LNCAP (cell line): Measurements from ENCODE around the gene MNAT1.

Experiments
- CTCF ChIP-seq: fragments of 450-650 bp; IDR thresholded peaks from 2 replicates; pipeline ENCODE4 v1.5.1; 2017; ENCODE audit warnings: mild to moderate bottlenecking

MNAT1 gene

DNA sequence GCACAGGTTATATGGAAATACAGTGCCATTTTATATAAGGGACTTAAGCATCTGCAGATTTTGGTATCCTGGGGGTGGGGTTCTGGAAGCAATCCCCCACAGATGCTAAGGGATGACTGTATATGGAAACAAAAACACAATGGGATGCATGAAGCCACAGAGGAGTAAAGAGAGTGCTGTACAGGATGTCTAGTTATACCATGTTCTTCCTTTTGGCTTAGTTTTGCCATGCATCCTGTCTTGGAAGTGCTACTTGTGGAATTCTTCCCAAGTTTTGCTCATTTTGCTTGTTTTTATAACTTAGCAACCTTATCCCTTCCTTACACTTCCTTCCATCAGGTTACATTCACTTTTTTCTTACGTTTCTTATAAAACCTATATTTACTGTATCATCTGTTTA is 190.7 kb downstream of the MNAT1 start:
- TF ChIP-seq CTCF: no peak

- no peak for TF ChIP-seq CTCF
Measured at GRCh38 chr14:60926002-60926401, 191.4 kb downstream of the MNAT1 start.

DNA sequence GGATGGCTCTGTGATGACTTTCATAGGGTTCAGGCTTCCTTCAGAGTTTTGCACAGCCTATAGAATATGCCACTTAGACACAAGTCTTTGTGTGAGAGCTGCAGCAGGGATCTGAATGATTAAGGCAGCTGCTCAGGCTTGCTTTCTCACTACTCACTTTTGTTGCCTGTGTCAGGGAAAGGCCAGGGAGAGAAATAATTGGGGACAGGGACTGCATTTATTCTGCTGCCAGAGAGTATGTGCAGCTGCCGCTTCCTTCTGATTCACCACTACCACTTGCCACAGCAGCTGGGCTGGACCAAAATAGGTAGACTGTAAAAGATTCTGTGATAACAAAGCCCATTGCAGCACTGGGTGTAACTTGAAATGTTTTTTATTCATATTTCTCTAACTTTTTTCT is 196.7 kb downstream of the MNAT1 start:
- no peak for TF ChIP-seq CTCF

DNA sequence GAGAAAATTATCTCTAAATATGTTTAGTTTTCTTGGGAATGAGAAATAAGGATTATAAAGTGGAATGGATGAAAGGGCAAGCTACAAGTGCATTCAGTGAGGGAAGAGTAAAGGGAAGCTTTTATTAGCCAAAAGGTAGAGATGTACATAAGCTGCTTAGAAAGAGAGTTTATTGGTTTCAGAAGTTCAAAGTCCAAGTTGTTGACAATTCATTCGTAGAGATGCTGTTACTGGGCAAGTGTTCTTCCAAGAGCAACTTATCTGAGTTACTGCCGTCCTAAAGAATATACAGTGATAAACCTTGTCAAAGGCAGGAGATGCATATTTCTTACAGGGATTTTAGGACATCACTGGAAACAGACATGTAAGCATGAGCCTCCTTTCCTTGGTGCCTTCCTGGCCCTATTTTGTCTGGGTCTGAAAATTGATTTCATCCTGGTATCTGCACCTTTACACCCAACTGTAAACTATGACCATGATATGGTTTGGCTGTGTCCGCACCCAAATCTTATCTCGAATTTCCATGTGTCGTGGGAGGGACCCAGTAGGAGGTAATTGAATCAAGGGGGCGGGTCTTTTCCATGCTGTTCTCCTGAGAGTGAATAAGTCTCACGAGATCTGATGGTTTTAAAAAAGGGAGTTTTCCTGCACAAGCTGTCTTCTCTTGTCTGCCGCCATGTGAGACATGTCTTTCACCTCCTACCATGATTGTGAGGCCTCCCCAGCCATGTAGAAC is 199.5 kb downstream of the MNAT1 start:
- TF ChIP-seq CTCF: no peak

DNA sequence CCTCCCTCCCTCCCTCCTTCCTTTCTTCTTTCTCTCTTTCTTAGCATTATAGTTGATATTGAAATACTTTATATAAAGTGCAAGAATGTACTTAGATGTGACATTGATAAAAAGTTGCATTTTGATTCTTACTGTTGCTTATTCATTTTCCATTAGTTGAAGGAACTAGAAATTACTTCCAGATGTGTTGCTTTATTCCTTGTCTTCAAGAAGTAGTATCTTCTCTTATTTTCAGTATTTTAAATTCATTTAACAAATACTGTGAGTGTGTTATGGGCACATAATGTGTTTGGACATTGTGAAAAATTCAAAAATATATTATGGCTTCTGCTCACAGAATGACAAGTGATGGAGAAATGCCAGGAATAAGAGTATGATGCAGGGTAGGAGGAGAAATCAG is 200.8 kb downstream of the MNAT1 start:
- TF ChIP-seq CTCF: no peak

- no peak for TF ChIP-seq CTCF
Measured at GRCh38 chr14:60943637-60944032, 209.1 kb downstream of the MNAT1 start.

GRCh38 chr14:60944204-60944603 is 209.6 kb downstream of the MNAT1 start:
- TF ChIP-seq CTCF: no peak

GRCh38 chr14:60945984-60946383 is 211.4 kb downstream of the MNAT1 start:
- TF ChIP-seq CTCF: no peak
